ENCODE data around the gene TCEANC2.
A peak's percentile ranks its signal among the peaks of the same experiment; 100 is the strongest.
"Not testable (repeated sequence)": the region's sequence is repeated elsewhere in the genome, so short reads cannot be mapped to it uniquely, and the experiment has no call there.

TCEANC2 gene

GRCh38 chr1:54016343-54017282 is 36.8 kb upstream of the TCEANC2 start:
- DNase-seq (ENCODE audit: low read depth), result peak; percentile 52
- no peak overlapping the region for H3K4me3 ChIP-seq (ENCODE audit: control insufficient read depth, low read depth, low read length)
- TF ChIP-seq CTCF (conservative IDR thresholded peaks at IDR 0.05; ENCODE audit: control insufficient read depth, insufficient read depth, low read depth, low read length), result no peak

GRCh38 chr1:54017979-54018378 is 35.4 kb upstream of the TCEANC2 start, which contains the start of gene LDLRAD1:
Gene LDLRAD1 (minus strand): TSS chr1:54018186. CDS start chr1:54018112, 74 bp downstream.
- H3K4me3 ChIP-seq (ENCODE audit: control insufficient read depth, low read depth, low read length), result no peak within 1 kb of the TSS
- no peak for TF ChIP-seq CTCF (conservative IDR thresholded peaks at IDR 0.05; ENCODE audit: control insufficient read depth, insufficient read depth, low read depth, low read length)
- no peak for DNase-seq (ENCODE audit: low read depth)

- TF ChIP-seq CTCF (conservative IDR thresholded peaks at IDR 0.05; ENCODE audit: control insufficient read depth, insufficient read depth, low read depth, low read length), result no peak
- DNase-seq (ENCODE audit: low read depth), result no peak
- no peak overlapping the region for H3K4me3 ChIP-seq (ENCODE audit: control insufficient read depth, low read depth, low read length)
These were observed 34.8 kb upstream of the TCEANC2 start for GRCh38 chr1:54018635-54019034.

- not testable (repeated sequence) for DNase-seq (ENCODE audit: low read depth); H3K4me3 ChIP-seq (ENCODE audit: control insufficient read depth, low read depth, low read length)
These were observed 33.7 kb upstream of the TCEANC2 start for GRCh38 chr1:54019562-54020176.

GRCh38 chr1:54024358-54024757 is 29.1 kb upstream of the TCEANC2 start:
- no peak for DNase-seq (ENCODE audit: low read depth)
- no peak for TF ChIP-seq CTCF (conservative IDR thresholded peaks at IDR 0.05; ENCODE audit: control insufficient read depth, insufficient read depth, low read depth, low read length)
- no peak overlapping the region for H3K4me3 ChIP-seq (ENCODE audit: control insufficient read depth, low read depth, low read length)

- DNase-seq (ENCODE audit: low read depth); H3K4me3 ChIP-seq (ENCODE audit: control insufficient read depth, low read depth, low read length): not testable (repeated sequence)
These were observed 28.6 kb upstream of the TCEANC2 start for GRCh38 chr1:54024811-54025210.

GRCh38 chr1:54027848-54028247 is 25.6 kb upstream of the TCEANC2 start:
- H3K4me3 ChIP-seq (ENCODE audit: control insufficient read depth, low read depth, low read length), result no peak overlapping the region
- DNase-seq (ENCODE audit: low read depth), result no peak
- TF ChIP-seq CTCF (conservative IDR thresholded peaks at IDR 0.05; ENCODE audit: control insufficient read depth, insufficient read depth, low read depth, low read length), result no peak
